GM18498 (cell line): Measurements from ENCODE around the gene WNK2.

Experiments used
- ATAC-seq: cut with Tn5 transposase; IDR thresholded peaks from one replicate; pipeline ENCODE4 v1.9.1; 2021; ENCODE audit warnings: mild to moderate bottlenecking, moderate library complexity; ENCODE audit not compliant: unreplicated experiment

WNK2 gene

GRCh38 chr9:93198117-93198837, 14.3 kb downstream of the WNK2 start:
- ATAC-seq, result no peak

GRCh38 chr9:93198838-93199625, 15.1 kb downstream of the WNK2 start:
- no peak for ATAC-seq

GRCh38 chr9:93200449-93200742, 16.5 kb downstream of the WNK2 start:
- ATAC-seq, result no peak

GRCh38 chr9:93200989-93201334, 17.0 kb downstream of the WNK2 start:
- no peak for ATAC-seq

- ATAC-seq, result no peak
Measured at GRCh38 chr9:93203026-93203717, 19.2 kb downstream of the WNK2 start.

- ATAC-seq, result no peak
Measured at GRCh38 chr9:93203718-93204469, 20.0 kb downstream of the WNK2 start.

GRCh38 chr9:93204470-93205043, 20.6 kb downstream of the WNK2 start:
- ATAC-seq, result no peak

- no peak for ATAC-seq
Measured at GRCh38 chr9:93205045-93205768, 21.3 kb downstream of the WNK2 start.

- ATAC-seq, result no peak
Measured at GRCh38 chr9:93205896-93206575, 22.1 kb downstream of the WNK2 start.

- no peak for ATAC-seq
Measured at GRCh38 chr9:93206576-93207155, 22.7 kb downstream of the WNK2 start.

- ATAC-seq, result no peak
Measured at GRCh38 chr9:93207326-93207814, 23.4 kb downstream of the WNK2 start.

- ATAC-seq, result no peak
Measured at GRCh38 chr9:93207860-93208734, 24.2 kb downstream of the WNK2 start.

- ATAC-seq, result no peak
Measured at GRCh38 chr9:93209097-93209496, 25.2 kb downstream of the WNK2 start.

GRCh38 chr9:93209576-93210323, 25.8 kb downstream of the WNK2 start:
- ATAC-seq, result no peak

- no peak for ATAC-seq
Measured at GRCh38 chr9:93210324-93210973, 26.5 kb downstream of the WNK2 start.

GRCh38 chr9:93210974-93211653, 27.2 kb downstream of the WNK2 start:
- ATAC-seq, result no peak

GRCh38 chr9:93211654-93212001, 27.7 kb downstream of the WNK2 start:
- ATAC-seq, result no peak
